Tibial nerve (tissue), 4 donors: Measurements from ENCODE around the gene TFG. TPM values are rescaled to one million over a fixed set of nuclear protein-coding genes. Genes with fewer than 3 reads are reported as not detected.

Experiments used
- DNase-seq, 2 donors: peaks; one replicate each; pipeline ENCODE4 v3.0.0-alpha.2; 2019; ENCODE audit warnings: low spot score in 2 of 2
- H3K27ac ChIP-seq, 4 donors: fragments of 200-600 bp; sonication (generic) in 3 of 4; one replicate each; pipeline ENCODE4 v1.5.1; 2017 to 2019; ENCODE audit warnings: mild to moderate bottlenecking in 1 of 4
- H3K27me3 ChIP-seq, 2 donors: fragments of 200-600 bp; sonication (generic) in 1 of 2; one replicate each; pipeline versions ENCODE4 v1.5.1 to v1.6.0; 2017 to 2019
- H3K36me3 ChIP-seq, 3 donors: fragments of 200-600 bp; sonication (generic); one replicate each; pipeline ENCODE4 v1.5.1; 2018 to 2019
- H3K4me1 ChIP-seq, 4 donors: fragments of 200-600 bp; sonication (generic) in 3 of 4; one replicate each; pipeline ENCODE4 v1.5.1; 2017 to 2019
- H3K4me3 ChIP-seq, 4 donors: fragments of 200-600 bp; sonication (generic) in 3 of 4; one replicate each; pipeline ENCODE4 v1.5.1; 2017 to 2019; ENCODE audit warnings: mild to moderate bottlenecking in 1 of 4, moderate library complexity in 1 of 4
- H3K9me3 ChIP-seq, 4 donors: fragments of 200-600 bp; sonication (generic) in 3 of 4; one replicate each; pipeline ENCODE4 v1.5.1; 2017 to 2019
- CTCF ChIP-seq, 5 experiments: fragments of 200-600 bp in 3 of 5; fragments of 450-650 bp in 2 of 5; sonication (generic) in 3 of 5; IDR thresholded peaks; one replicate each; pipeline ENCODE4 v1.5.1; 2016 to 2019; ENCODE audit warnings: antibody characterized with exemption in 5 of 5, mild to moderate bottlenecking in 3 of 5, moderate library complexity in 2 of 5
- EP300 ChIP-seq, 2 donors: sonication (generic); formaldehyde crosslinking; IDR thresholded peaks; one replicate each; pipeline ENCODE4 v1.6.1; 2017; ENCODE audit warnings: antibody characterized with exemption in 2 of 2, mild to moderate bottlenecking in 1 of 2
- POLR2A ChIP-seq, 2 donors: fragments of 450-650 bp; IDR thresholded peaks; one replicate each; pipeline ENCODE4 v1.6.1; 2017; ENCODE audit warnings: antibody characterized with exemption in 2 of 2, mild to moderate bottlenecking in 2 of 2, moderate library complexity in 2 of 2
- WGBS, 2 donors: methylation state at CpG; one replicate each; pipeline ENCODE4 v1.1.5; 2018; 5-methylcytosine and 5-hydroxymethylcytosine counted together
- total RNA-seq, 4 donors: library from RNA; depleted of rRNA; stranded (reverse); fragments of >200 nt; gene quantifications; one replicate each; pipeline ENCODE4 v1.1.0, GENCODE V29; 2016

The TFG gene
- total RNA-seq, 4 donors from 2014 or later = 50.8 to 80.8 (median 62.8) TPM

GRCh38 chr3:100709842-100710260 is 557 bp downstream of the TFG start:
- WGBS, 2 donors = 2 to 3% methylated on average over 22 of the region's 23 CpGs
- Histone ChIP-seq H3K27ac (peak overlapping the region; percentile 92 to 99 (median 96)), H3K4me1 (peaks cover 0 to 41% (median 10%) of the 10 kb centered on the region in 4 donors), H3K27me3 (no peaks in the 10 kb centered on the region), H3K9me3 (no peaks in the 10 kb centered on the region), H3K36me3 (peaks cover 0 to 13% (median 0%) of the 10 kb centered on the region in 3 donors), H3K4me3 (peak overlapping the region; percentile 78 to 95 (median 87))
- TF ChIP-seq CTCF (IDR thresholded peaks at IDR 0.05) = no peak
- TF ChIP-seq EP300 (IDR thresholded peaks at IDR 0.05) = no peak
- TF ChIP-seq POLR2A (IDR thresholded peaks at IDR 0.05) = no peak
- no peak for DNase-seq

GRCh38 chr3:100710261-100710968 is 1.1 kb downstream of the TFG start:
- Histone ChIP-seq H3K4me1 (peaks cover 0 to 47% (median 12%) of the 10 kb centered on the region in 4 donors), H3K27me3 (no peaks in the 10 kb centered on the region), H3K27ac (peak overlapping the region; percentile 92 to 99 (median 96)), H3K36me3 (peaks cover 0 to 17% (median 0%) of the 10 kb centered on the region in 3 donors), H3K4me3 (peak overlapping the region; percentile 78 to 95 (median 87)), H3K9me3 (no peaks in the 10 kb centered on the region)
- no peak for DNase-seq
- WGBS, 2 donors = 21 to 23% methylated on average over 8 of the region's 8 CpGs
- TF ChIP-seq EP300 (IDR thresholded peaks at IDR 0.05) (no peak), POLR2A (IDR thresholded peaks at IDR 0.05) (no peak), CTCF (IDR thresholded peaks at IDR 0.05) (no peak)

GRCh38 chr3:100715176-100715575 is 5.9 kb downstream of the TFG start:
- peaks cover 0 to 36% (median 0%) of the 10 kb centered on the region in 3 donors for H3K36me3 ChIP-seq
- H3K4me3 ChIP-seq = no peak overlapping the region
- H3K27me3 ChIP-seq = no peaks in the 10 kb centered on the region
- DNase-seq = no peak
- no peak overlapping the region for H3K27ac ChIP-seq
- H3K9me3 ChIP-seq = no peaks in the 10 kb centered on the region
- TF ChIP-seq EP300 (IDR thresholded peaks at IDR 0.05) = no peak
- no peak for TF ChIP-seq CTCF (IDR thresholded peaks at IDR 0.05)
- no peak for TF ChIP-seq POLR2A (IDR thresholded peaks at IDR 0.05)
- H3K4me1 ChIP-seq = peaks cover 0 to 61% (median 20%) of the 10 kb centered on the region in 4 donors

- peaks cover 0 to 50% (median 14%) of the 10 kb centered on the region in 4 donors for H3K4me1 ChIP-seq
- DNase-seq = no peak
- no peaks in the 10 kb centered on the region for H3K27me3 ChIP-seq
- H3K27ac ChIP-seq = no peak overlapping the region
- peaks cover 0 to 54% (median 0%) of the 10 kb centered on the region in 3 donors for H3K36me3 ChIP-seq
- TF ChIP-seq CTCF (IDR thresholded peaks at IDR 0.05) = no peak
- TF ChIP-seq EP300 (IDR thresholded peaks at IDR 0.05) = no peak
- TF ChIP-seq POLR2A (IDR thresholded peaks at IDR 0.05) = no peak
- H3K4me3 ChIP-seq = no peak overlapping the region
- H3K9me3 ChIP-seq = no peaks in the 10 kb centered on the region
- WGBS, 2 donors = 76 to 79% methylated on average over 2 of the region's 2 CpGs
These were observed 7.8 kb downstream of the TFG start for GRCh38 chr3:100717063-100717462.
